Activated T-cell treated with anti-CD3 and anti-CD28 coated beads for 1 hour (primary cell): ENCODE measurements around the gene ARAF.
"Not testable (repeated sequence)": the region's sequence is repeated elsewhere in the genome, so short reads cannot be mapped to it uniquely, and the experiment has no call there.

Experiments
- DNase-seq: peaks from one replicate; pipeline ENCODE4 v3.0.0-alpha.2; 2020; ENCODE audit warnings: low read depth

Gene ARAF

DNA sequence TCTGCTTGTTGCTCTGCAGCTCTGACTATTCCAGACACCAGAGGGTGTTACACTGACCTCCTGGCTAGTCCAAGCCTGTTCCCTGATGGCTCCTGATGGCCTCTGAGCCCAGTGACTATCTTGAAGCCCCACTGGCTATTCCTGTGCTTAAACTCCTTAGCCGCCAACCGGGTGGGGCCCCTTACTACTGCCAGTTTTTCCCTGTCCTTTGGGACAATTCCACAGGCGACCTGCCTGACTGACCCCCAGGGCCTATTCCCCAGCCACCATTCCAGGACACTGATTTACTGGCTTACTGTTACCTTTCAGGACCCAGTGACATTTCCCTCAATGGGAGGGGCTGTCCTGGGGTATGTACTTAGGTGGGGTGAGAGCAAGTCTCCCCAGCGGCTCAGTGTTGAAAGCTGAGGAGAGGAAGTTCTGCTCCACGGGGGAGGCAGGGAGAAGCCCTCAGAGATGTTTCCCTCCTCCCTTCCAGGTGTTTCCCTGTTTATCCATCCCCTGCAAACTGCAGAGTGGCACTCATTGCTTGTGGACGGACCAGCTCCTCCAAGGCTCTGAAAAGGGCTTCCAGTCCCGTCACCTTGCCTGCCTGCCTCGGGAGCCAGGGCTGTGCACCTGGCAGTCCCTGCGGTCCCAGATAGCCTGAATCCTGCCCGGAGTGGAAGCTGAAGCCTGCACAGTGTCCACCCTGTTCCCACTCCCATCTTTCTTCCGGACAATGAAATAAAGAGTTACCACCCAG lies 25.2 kb downstream of the ARAF start:
- DNase-seq, result no peak

- DNase-seq, result no peak
Measured at GRCh38 chrX:47587091-47587891, 26.3 kb downstream of the ARAF start.

GRCh38 chrX:47587906-47588735 lies 27.1 kb downstream of the ARAF start:
- DNase-seq, result no peak

- no peak for DNase-seq
Measured at GRCh38 chrX:47590984-47591383, 30.0 kb downstream of the ARAF start.

DNA sequence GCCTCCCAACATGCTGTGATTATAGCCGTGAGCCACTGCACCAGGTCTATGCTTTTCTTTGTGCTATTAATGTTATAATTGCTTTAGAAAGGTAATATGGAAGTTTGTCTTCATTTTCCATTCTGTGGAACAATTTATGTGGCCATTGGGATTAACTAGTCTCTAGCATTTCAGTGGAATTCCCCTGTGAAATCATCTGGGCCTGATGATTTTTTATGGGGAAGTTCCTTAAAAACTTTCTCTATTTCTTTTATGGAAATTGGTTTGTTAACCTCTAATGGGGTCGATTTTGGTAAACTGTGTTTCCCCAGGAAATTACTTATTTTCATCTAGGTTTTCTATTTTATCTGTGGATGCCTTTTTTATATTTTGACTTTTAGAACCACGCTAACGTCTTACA lies 32.5 kb downstream of the ARAF start:
- no peak for DNase-seq

DNA sequence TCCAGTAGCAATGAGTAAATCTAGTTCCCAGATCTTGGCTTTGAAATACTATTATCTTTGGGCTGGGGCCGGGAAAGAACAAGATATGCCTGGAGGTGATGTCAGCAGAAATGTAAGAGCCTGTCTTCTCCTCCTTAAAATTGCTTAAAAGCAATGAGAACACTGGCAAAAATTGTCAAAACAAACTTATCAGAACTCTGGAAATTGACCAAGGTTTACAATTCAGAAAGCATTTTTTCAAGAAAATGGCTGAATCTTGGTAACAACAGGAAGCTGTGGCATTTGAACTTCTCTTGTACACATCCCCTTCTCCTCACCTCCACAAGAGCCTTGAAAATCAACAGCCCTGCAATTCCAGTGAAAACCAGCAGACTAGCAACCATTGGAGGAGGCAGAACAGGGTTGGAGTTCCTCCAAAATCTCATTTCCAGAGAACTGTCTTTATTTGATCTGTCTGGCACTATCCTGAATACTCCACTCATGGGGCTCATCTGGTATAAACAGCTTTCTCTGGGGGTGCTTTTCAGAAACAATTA lies 34.8 kb downstream of the ARAF start:
- no peak for DNase-seq

DNA sequence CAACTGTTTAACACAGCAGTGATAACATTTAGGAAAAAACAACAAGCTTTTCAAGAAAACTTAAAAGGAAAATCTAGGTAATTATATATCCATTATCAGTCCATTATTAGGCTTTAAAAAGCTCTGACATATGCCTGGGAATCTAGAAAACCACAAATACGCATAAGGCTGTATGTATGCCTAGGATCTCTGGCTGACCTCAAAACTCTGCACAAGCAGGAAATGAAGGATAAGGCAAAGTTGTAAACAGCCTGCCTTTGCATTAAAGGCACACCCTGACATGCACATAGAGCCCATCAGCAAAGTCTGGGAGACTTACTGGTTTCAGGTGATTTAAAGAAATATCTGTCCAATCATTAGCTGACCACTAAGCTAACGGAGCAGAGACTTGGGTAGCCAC lies 35.3 kb downstream of the ARAF start:
- DNase-seq, result no peak

- DNase-seq, result no peak
Measured at GRCh38 chrX:47597222-47597621, 36.2 kb downstream of the ARAF start.

DNA sequence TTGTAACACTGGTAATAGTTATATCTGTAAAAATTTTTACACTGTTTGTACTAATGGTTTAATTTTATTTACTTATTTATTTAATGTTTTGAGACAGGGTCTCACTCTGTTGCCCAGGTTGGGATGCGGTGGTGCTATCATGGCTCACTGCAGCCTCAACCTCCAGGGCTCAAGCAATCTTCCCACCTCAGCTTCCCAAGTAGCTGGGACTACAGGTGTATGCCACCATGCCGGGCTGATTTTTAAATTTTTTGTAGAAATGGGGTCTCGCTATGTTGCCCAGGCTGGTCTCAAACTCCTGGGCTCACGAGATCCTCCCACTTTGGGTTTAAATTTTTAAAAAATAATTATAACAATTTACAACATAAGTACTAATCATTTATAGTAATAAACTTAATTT lies 42.1 kb downstream of the ARAF start:
- not testable (repeated sequence) for DNase-seq

GRCh38 chrX:47605024-47605423 lies 44.0 kb downstream of the ARAF start:
- DNase-seq, result no peak

DNA sequence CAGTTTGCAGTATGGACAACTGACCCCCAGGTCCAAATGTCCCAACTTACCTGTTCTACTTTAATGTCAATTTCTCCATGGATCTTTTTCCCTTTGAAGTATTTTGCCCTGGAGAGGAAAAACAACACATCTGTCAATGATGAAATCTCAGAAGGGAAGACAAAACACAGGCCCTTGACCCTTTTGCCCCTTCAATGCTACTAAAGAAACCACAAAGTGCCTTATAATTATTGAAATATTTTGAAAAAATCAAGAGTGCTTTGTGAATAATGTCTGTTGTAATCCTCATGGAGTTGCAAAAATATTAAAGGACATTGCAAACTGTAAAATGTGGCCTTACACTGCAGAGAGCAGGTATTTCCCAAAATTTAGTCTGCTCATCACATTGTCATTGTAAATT lies 46.1 kb downstream of the ARAF start:
- no peak for DNase-seq

GRCh38 chrX:47608130-47608810 lies 47.3 kb downstream of the ARAF start:
- DNase-seq, result no peak

- no peak for DNase-seq
Measured at GRCh38 chrX:47610511-47610910, 49.5 kb downstream of the ARAF start.

DNA sequence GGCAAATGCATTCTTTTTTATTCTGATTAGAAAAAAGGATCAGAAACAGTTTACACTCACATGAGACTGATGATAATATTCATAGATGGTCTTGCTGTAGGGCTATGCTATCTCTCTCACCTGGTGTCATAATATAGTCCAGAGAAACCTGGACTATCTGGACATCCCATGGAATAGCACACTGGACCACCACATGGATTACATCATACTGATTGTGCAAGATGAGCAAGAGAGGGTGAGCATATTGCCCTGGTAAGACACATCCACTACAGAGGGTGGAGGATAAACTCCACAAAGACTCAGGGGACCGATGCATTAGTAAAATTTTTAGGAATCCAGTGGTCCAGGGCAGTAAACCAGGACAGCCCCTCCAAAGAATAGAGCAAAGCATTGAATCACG lies 50.5 kb downstream of the ARAF start:
- no peak for DNase-seq

- DNase-seq, result no peak
Measured at GRCh38 chrX:47611926-47612325, 50.9 kb downstream of the ARAF start.

DNA sequence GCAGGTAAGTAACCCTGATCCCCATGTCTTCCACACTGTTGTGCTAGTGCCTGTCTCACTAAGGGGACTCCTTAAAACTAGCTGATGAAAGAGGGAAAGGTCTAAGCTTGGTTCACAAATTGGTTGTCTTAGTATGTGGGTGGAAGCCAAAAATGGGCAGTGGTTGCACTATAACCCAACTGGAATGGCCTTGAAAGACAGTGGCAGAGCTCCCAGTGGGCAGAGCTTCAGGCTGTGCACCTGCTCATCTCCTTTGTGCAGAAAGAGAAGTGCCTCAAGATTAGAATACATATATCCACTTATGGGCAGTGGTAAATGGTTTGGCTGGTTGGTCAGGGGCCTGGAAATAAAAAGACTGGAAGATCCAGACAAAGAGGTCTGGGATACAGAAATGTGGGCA lies 51.4 kb downstream of the ARAF start:
- DNase-seq, result no peak

- DNase-seq, result no peak
Measured at GRCh38 chrX:47613082-47613481, 52.1 kb downstream of the ARAF start.

- DNase-seq, result no peak
Measured at GRCh38 chrX:47614618-47615017, 53.6 kb downstream of the ARAF start.

DNA sequence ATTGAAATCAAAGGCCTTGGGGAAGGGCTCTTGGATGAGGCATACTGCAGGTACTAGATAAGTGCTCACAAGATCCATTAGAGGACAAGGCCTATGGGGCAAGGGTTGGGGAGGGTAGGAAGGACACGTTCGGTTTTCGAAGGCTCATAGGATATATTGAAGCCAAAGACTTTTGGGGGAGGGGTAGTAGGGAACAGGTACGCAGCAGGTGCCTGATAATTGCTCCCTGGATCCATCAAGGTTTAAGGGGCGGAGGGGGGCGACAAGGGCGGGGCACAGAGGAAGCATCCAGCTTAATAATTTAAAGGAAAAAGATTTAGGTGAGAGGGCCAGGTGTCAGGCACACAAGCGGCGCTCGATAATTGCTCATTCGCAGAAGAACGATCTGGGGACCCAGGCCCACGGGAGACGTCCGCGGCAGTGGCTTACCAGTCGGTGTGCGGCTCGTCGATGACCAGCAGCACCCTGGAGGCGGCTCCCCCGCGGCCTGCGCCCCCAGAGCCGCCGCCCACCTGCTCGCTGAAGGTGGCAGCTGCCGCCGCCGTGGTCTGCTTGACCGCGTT lies 58.0 kb downstream of the ARAF start:
- no peak for DNase-seq

GRCh38 chrX:47619486-47620302 lies 58.7 kb downstream of the ARAF start, which contains the start of gene SYN1:
TSS of gene SYN1 (minus strand) at chrX:47619857. CDS start at chrX:47619728, 129 bp downstream.
- peak; percentile 65 for DNase-seq

DNA sequence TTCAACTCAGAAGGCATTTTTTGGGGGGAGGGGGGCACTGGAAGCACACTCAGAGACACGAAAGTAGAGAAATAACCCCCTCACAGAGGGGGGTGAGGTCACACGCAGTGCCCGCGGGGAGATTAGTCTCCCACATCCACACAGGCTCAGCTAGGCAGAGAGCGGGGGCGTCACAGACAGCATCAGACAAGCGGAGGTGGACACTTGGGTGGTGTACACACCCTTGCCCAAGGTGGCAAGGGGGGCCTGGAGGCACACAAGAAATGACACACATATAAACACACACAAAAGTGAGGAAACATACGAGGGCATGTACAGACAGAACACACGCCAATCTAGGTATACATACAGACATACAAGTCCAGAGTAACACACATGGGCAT lies 59.3 kb downstream of the ARAF start:
- no peak for DNase-seq
